Right atrium auricular region (tissue), 2 donors: ENCODE results near the gene VWDE. TPM values are rescaled to one million over a fixed set of nuclear protein-coding genes. Genes with fewer than 3 reads are reported as not detected.

ENCODE experiments used
- DNase-seq: peaks from one replicate; pipeline ENCODE4 v3.0.0-alpha.2; 2019; ENCODE audit warnings: low spot score
- H3K27ac ChIP-seq, 2 donors: fragments of 200-600 bp; sonication (generic); 1 replicate in 1 of 2; 2 replicates in 1 of 2; pipeline ENCODE4 v1.5.1; 2016 to 2019
- H3K27me3 ChIP-seq, 2 donors: fragments of 200-600 bp; sonication (generic); one replicate each; pipeline versions ENCODE4 v1.5.1 to v1.6.0; 2017 to 2019
- H3K36me3 ChIP-seq: fragments of 200-600 bp; sonication (generic); one replicate; pipeline ENCODE4 v1.5.1; 2016
- H3K4me1 ChIP-seq, 2 donors: fragments of 200-600 bp; sonication (generic); one replicate each; pipeline versions ENCODE4 v1.5.1 to v1.6.0; 2017 to 2019
- H3K4me3 ChIP-seq, 2 donors: fragments of 200-600 bp; sonication (generic); 1 replicate in 1 of 2; 2 replicates in 1 of 2; pipeline ENCODE4 v1.5.1; 2017 to 2019; ENCODE audit warnings: mild to moderate bottlenecking in 1 of 2, moderate library complexity in 1 of 2
- H3K9me3 ChIP-seq, 2 donors: fragments of 200-600 bp; sonication (generic); one replicate each; pipeline ENCODE4 v1.5.1; 2019
- total RNA-seq, 2 donors: library from RNA; depleted of rRNA; stranded (reverse); fragments of >200 nt; gene quantifications; one replicate each; pipeline ENCODE4 v1.1.0, GENCODE V29; 2016
- TF ChIP-seq, protein P1 (sequence below), 2 donors: fragments of 200-600 bp; sonication (generic); IDR thresholded peaks; one replicate each; pipeline ENCODE4 v1.5.1; 2019; ENCODE audit warnings: antibody characterized with exemption in 2 of 2

Gene VWDE
- total RNA-seq, 2 donors from 2014 or later, result 4.0 to 14.4 TPM

DNA sequence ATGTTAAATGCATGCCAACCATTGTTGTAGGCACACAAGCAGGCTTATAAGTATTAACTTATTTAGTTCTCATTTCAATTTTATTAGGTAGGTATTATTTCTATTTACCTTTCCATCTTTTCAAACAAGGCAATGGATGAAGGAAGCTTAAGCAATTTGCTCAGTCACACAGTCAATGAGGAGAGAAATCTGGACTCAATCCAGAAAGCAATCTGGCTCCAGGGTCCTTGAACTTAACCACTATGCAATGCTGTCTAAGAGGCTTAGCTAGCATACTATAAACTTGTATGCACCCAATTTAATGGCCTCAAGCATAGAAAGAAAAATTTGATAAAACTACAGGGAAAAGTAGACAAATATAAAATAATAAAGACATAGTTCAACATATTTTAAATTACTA lies 88.6 kb downstream of the VWDE start:
- DNase-seq, result no peak
- Histone ChIP-seq H3K36me3 (no peaks in the 10 kb centered on the region), H3K4me1 (no peaks in the 10 kb centered on the region), H3K9me3 (no peaks in the 10 kb centered on the region), H3K27me3 (no peaks in the 10 kb centered on the region), H3K27ac (no peak overlapping the region), H3K4me3 (no peak overlapping the region)
- TF ChIP-seq, protein P1, sequence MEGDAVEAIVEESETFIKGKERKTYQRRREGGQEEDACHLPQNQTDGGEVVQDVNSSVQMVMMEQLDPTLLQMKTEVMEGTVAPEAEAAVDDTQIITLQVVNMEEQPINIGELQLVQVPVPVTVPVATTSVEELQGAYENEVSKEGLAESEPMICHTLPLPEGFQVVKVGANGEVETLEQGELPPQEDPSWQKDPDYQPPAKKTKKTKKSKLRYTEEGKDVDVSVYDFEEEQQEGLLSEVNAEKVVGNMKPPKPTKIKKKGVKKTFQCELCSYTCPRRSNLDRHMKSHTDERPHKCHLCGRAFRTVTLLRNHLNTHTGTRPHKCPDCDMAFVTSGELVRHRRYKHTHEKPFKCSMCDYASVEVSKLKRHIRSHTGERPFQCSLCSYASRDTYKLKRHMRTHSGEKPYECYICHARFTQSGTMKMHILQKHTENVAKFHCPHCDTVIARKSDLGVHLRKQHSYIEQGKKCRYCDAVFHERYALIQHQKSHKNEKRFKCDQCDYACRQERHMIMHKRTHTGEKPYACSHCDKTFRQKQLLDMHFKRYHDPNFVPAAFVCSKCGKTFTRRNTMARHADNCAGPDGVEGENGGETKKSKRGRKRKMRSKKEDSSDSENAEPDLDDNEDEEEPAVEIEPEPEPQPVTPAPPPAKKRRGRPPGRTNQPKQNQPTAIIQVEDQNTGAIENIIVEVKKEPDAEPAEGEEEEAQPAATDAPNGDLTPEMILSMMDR (IDR thresholded peaks at IDR 0.05), result no peak

DNA sequence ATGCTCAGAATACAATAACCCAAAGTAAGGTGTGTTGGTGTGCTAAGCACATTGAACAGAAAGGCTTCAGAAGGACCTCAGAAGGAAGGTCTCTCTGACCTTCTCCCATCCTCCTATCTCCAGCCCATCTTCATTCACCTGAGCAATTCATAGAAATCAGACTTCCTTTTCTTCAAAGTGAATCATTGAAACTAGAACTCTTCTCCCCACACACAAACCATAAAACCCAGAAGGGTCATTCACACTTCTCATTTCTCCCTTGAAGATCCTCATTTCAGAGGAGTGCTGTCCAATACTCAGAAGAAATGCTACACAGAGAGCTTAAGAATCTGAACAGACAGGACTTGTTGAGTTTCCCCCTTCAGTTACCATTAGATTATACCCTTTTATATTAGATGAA lies 89.5 kb downstream of the VWDE start:
- TF ChIP-seq, protein P1 (IDR thresholded peaks at IDR 0.05), result no peak
- Histone ChIP-seq H3K9me3 (no peaks in the 10 kb centered on the region), H3K36me3 (no peaks in the 10 kb centered on the region), H3K4me1 (no peaks in the 10 kb centered on the region), H3K27me3 (no peaks in the 10 kb centered on the region), H3K27ac (no peak overlapping the region), H3K4me3 (no peak overlapping the region)
- DNase-seq, result no peak

DNA sequence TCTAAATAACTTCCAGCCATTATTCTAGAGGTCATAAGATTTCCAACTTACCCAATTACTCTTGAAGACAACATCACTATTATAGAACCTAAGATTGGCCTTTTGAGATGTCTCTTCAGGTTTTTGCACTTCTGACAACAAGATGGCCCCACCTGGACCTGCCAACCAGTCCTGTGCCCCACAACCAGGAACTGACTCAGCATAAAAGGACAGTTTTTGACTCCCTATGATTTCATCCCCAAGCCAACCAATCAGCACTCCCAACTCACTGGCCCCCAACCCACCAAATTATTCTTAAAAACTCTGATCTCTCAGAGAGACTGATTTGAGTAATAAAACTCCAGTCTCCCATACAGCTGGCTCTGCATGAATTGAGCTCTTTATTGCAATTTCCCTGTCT lies 98.2 kb downstream of the VWDE start:
- no peaks in the 10 kb centered on the region for H3K9me3 ChIP-seq
- TF ChIP-seq, protein P1 (IDR thresholded peaks at IDR 0.05), result no peak
- DNase-seq, result no peak
- H3K36me3 ChIP-seq, result no peaks in the 10 kb centered on the region
- no peak overlapping the region for H3K4me3 ChIP-seq
- H3K27me3 ChIP-seq, result no peaks in the 10 kb centered on the region
- no peaks in the 10 kb centered on the region for H3K4me1 ChIP-seq
- H3K27ac ChIP-seq, result no peak overlapping the region

DNA sequence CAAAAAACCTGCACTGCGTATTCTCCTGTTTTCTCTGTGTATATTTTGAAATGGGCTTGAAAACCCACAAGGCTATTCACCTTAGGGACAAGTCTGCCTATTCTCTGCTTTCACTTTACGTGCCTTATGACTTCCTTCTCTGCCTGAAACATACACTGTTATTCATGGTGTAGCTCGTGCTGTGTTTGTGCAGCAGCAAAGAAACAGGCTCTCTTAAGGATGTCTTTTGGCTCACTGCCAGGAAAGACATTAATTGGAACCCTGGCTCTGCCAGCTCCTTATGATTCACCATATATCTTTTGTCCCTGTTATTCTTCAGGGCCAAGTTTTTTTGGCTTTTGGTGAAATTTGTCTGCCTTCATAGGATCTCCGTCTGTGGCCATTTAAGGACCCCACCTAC lies 100.2 kb downstream of the VWDE start:
- TF ChIP-seq, protein P1 (IDR thresholded peaks at IDR 0.05), result no peak
- H3K27ac ChIP-seq, result no peak overlapping the region
- no peaks in the 10 kb centered on the region for H3K27me3 ChIP-seq
- no peak for DNase-seq
- no peaks in the 10 kb centered on the region for H3K4me1 ChIP-seq
- H3K4me3 ChIP-seq, result no peak overlapping the region
- H3K36me3 ChIP-seq, result no peaks in the 10 kb centered on the region
- H3K9me3 ChIP-seq, result no peaks in the 10 kb centered on the region

DNA sequence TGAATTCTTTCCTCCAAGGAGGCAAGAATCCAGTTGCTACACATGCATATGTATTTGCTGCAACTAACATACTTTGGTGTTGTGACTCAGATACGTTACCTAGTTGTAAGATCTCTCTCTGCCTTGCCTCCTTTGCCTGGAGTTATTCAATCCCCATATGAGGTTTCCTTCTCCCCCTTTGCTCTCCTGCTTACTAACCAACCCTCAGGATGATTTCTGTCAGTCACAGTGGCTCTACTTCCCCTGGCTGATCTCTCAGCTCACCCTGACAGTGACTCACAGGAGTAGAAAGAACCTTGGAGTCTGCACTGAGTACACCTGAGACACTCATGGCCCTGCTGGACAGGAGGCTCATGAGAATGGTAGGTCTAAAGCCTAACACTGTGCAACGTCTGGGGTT lies 100.6 kb downstream of the VWDE start:
- DNase-seq, result no peak
- Histone ChIP-seq H3K9me3 (no peaks in the 10 kb centered on the region), H3K4me1 (no peaks in the 10 kb centered on the region), H3K27me3 (no peaks in the 10 kb centered on the region), H3K4me3 (no peak overlapping the region), H3K27ac (no peak overlapping the region), H3K36me3 (no peaks in the 10 kb centered on the region)
- TF ChIP-seq, protein P1 (IDR thresholded peaks at IDR 0.05), result no peak

DNA sequence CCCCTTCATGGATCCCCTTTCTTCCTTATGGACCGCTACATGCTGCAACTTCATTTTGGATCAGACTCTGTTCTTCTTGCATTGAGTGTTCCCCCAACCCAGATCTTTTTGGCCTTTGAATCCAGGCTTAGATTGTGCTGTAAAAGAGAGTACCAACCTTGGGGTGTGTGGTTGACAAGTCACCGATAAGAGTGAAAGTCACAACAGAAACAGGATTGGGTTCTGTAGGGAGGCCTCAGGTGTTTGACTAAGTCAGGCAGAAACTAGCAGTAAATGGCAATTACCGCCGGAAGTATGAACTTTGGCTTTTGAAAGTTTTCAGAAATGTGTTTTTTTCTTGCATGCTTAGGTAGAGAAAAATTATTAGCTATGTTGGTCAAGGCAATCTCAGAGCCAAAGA lies 103.2 kb downstream of the VWDE start:
- no peak overlapping the region for H3K4me3 ChIP-seq
- no peaks in the 10 kb centered on the region for H3K36me3 ChIP-seq
- H3K27me3 ChIP-seq, result no peaks in the 10 kb centered on the region
- TF ChIP-seq, protein P1 (IDR thresholded peaks at IDR 0.05), result no peak
- no peaks in the 10 kb centered on the region for H3K4me1 ChIP-seq
- no peaks in the 10 kb centered on the region for H3K9me3 ChIP-seq
- no peak overlapping the region for H3K27ac ChIP-seq
- no peak for DNase-seq
